ENCODE results near the gene THOC7. TPM values are rescaled to one million over a fixed set of nuclear protein-coding genes. Genes with fewer than 3 reads are reported as not detected.
A peak's percentile ranks its signal among the peaks of the same experiment; 100 is the strongest.

THOC7 gene
- total RNA-seq, 1 donor from 2014 or later = 103 TPM

DNA sequence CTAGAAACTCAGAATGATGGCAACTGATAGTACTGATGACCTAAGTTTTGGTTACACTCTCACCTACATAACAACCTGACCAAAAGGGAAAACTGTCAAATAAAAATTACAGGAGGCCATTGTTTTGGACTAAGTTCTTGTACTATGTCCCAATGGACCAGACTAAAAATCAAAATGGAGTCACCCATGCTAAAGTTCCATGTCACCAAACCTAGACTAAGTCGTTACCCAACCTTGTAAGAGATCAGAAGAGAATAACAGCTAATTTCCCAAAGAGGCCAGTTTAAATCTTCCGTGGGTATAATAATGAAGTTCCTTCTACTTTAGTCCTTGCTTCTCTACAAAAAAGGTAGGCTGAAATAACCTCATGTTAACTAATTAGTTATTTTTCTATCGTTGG lies 12.3 kb downstream of the THOC7 start:
- intact Hi-C loops (cut with micrococcal nuclease) = no loop called here
- Mint-ChIP-seq H3K4me1 (ENCODE audit: low read depth) (peaks cover 17% of the 10 kb centered on the region), H3K9me3 (no peaks in the 10 kb centered on the region), H3K27ac (no peak overlapping the region), H3K27me3 (ENCODE audit: low read depth) (no peaks in the 10 kb centered on the region), H3K36me3 (ENCODE audit: low read depth) (peaks cover 21% of the 10 kb centered on the region), H3K4me3 (ENCODE audit: low read depth) (no peak overlapping the region)
- no peak for DNase-seq (ENCODE audit: low spot score)

DNA sequence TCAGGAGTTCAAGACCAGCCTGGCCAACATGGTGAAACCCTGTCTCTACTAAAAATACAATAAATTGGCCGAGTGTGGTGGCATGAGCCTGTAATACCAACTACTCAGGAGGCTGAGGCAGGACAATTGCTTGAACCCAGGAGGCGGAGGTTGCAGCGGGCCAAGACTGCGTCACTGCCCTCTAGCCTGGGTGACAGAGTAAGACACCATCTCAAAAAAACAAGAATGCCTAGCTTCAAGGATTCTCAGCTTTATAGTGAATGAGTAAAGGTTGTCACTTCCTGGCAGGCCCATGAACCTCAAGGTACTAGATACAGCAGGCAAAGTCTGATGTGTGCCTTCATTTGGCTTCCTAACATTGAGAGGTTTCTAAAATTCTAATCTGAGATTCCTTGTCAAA lies 14.4 kb downstream of the THOC7 start:
- Mint-ChIP-seq H3K4me1 (ENCODE audit: low read depth) (peaks cover 6% of the 10 kb centered on the region), H3K4me3 (ENCODE audit: low read depth) (no peak overlapping the region), H3K36me3 (ENCODE audit: low read depth) (peaks cover 21% of the 10 kb centered on the region), H3K9me3 (no peaks in the 10 kb centered on the region), H3K27ac (no peak overlapping the region), H3K27me3 (ENCODE audit: low read depth) (no peaks in the 10 kb centered on the region)
- intact Hi-C loops (cut with micrococcal nuclease) = no loop called here
- no peak for DNase-seq (ENCODE audit: low spot score)

DNA sequence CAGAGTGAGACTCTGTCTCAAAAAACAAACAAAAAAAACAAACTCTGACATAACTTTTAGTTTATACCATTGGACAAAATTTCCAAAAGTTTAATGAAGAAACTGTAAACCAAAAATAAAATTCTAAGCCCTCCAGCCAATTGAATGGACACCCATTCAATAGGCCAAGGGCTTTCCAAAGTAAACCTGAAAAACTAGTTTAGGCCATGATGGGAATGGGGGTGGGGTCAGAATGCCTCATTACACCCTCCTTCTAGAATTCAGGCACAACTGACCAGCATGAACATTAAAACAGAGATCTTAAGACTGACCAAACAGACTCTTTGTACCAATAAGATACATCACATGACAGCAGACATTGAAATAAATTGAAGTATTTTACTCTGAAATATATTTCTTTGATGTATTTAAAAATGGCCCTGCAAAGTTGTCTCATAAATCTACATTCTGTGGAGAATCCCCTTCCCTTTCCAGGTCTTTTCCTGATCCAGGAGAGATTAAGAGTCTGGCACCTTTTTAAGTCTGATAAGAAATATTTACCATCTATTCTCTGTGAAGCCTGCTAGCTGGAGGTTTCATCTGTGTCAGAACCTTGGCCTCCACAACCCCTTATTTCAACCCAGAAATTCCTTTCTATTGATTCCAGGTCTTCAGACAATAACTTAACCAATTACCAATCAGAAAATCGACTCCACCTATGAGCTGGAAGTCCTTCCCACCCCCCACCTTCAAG lies 15.7 kb downstream of the THOC7 start:
- H3K27me3 Mint-ChIP-seq (ENCODE audit: low read depth) = no peaks in the 10 kb centered on the region
- H3K36me3 Mint-ChIP-seq (ENCODE audit: low read depth) = peaks cover 26% of the 10 kb centered on the region
- H3K27ac Mint-ChIP-seq = no peak overlapping the region
- no peak for DNase-seq (ENCODE audit: low spot score)
- H3K4me3 Mint-ChIP-seq (ENCODE audit: low read depth) = no peak overlapping the region
- H3K4me1 Mint-ChIP-seq (ENCODE audit: low read depth) = peaks cover 6% of the 10 kb centered on the region
- no peaks in the 10 kb centered on the region for H3K9me3 Mint-ChIP-seq
- intact Hi-C loops (cut with micrococcal nuclease) = no loop called here

DNA sequence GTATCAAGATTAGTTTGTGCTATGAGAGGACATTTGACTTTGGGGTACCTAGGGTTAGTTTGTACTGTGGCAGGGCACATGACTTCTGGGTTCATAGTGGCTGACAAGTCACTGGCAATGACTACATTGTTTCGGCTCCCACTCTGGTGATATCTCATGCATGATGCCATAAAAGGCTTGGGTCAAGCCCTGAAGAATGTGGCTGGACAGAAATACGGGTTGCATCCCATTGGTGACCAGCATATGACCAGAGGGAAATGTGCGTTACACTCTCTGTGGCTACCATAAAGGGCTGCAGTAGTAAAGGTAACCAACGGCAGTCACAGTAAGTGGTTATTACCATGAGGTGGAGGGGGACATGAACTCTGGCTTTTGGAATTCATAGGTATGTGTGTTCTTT lies 18.4 kb downstream of the THOC7 start:
- H3K4me1 Mint-ChIP-seq (ENCODE audit: low read depth) = peaks cover 2% of the 10 kb centered on the region
- H3K4me3 Mint-ChIP-seq (ENCODE audit: low read depth) = no peak overlapping the region
- H3K27me3 Mint-ChIP-seq (ENCODE audit: low read depth) = no peaks in the 10 kb centered on the region
- DNase-seq (ENCODE audit: low spot score) = no peak
- peaks cover 10% of the 10 kb centered on the region for H3K9me3 Mint-ChIP-seq
- intact Hi-C loops (cut with micrococcal nuclease) = no loop called here
- peaks cover 20% of the 10 kb centered on the region for H3K36me3 Mint-ChIP-seq (ENCODE audit: low read depth)
- no peak overlapping the region for H3K27ac Mint-ChIP-seq

DNA sequence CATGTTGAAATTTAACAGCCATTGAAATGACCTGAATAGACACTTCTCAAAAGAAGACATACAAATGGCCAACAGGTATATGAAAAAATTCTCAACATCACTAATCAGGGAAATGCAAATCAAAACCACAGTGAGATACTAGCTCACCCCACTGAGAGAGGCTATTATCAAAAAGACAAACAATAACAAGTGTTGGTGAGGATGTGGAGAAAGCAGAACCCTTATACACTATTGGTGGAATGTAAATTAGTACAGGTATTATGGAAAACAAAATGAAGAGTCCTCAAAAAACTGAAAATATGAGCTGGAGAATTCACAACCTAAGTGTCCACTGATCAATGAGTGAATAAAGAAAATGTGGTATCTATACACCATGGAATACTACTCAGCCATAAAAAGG lies 21.5 kb downstream of the THOC7 start:
- H3K36me3 Mint-ChIP-seq (ENCODE audit: low read depth) = peaks cover 19% of the 10 kb centered on the region
- no peak overlapping the region for H3K4me3 Mint-ChIP-seq (ENCODE audit: low read depth)
- no peak overlapping the region for H3K27ac Mint-ChIP-seq
- no peaks in the 10 kb centered on the region for H3K4me1 Mint-ChIP-seq (ENCODE audit: low read depth)
- DNase-seq (ENCODE audit: low spot score) = no peak
- no peaks in the 10 kb centered on the region for H3K27me3 Mint-ChIP-seq (ENCODE audit: low read depth)
- intact Hi-C loops (cut with micrococcal nuclease) = no loop called here
- H3K9me3 Mint-ChIP-seq = peaks cover 10% of the 10 kb centered on the region

DNA sequence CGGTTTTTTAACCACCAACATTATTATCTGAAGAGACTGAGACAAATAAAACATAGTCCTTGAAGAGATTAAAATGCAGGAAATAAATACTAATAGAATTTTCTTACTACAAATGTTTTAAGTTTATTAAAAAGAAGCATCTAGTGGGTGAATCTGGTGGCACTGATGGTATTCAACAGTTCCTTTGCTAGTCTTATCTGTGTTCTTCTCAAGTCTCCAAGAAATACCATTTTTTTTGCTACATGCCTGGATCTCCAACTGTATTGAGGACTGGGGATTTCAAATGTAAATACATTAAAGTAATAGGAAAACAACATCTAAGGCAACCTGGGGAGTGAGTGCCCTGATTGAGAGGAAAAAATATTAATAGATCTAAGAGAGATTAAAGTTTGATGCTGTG lies 21.9 kb downstream of the THOC7 start:
- no peaks in the 10 kb centered on the region for H3K4me1 Mint-ChIP-seq (ENCODE audit: low read depth)
- no peak overlapping the region for H3K27ac Mint-ChIP-seq
- peaks cover 19% of the 10 kb centered on the region for H3K36me3 Mint-ChIP-seq (ENCODE audit: low read depth)
- no peak for DNase-seq (ENCODE audit: low spot score)
- peaks cover 10% of the 10 kb centered on the region for H3K9me3 Mint-ChIP-seq
- intact Hi-C loops (cut with micrococcal nuclease) = no loop called here
- no peak overlapping the region for H3K4me3 Mint-ChIP-seq (ENCODE audit: low read depth)
- no peaks in the 10 kb centered on the region for H3K27me3 Mint-ChIP-seq (ENCODE audit: low read depth)

DNA sequence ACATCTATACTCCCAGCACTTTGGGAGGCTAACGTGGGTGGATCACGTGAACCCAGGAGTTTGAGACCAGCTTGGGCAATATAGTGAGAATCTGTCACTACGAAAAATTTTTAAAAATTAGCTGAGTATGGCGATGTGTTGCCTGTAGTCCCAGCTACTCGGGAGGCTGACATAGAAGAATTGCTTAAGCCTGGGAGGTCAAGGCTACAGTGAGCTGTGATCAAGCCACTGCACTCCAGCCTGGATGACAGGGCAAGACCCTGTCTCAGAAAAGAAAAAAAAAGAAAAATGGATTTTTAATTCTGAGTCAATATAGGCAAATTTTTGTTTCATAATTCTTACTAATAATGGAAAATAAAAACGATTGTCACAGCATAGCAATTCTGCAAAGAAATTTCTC lies 31.2 kb downstream of the THOC7 start:
- H3K9me3 Mint-ChIP-seq = no peaks in the 10 kb centered on the region
- no peak overlapping the region for H3K27ac Mint-ChIP-seq
- no peaks in the 10 kb centered on the region for H3K27me3 Mint-ChIP-seq (ENCODE audit: low read depth)
- peaks cover 40% of the 10 kb centered on the region for H3K36me3 Mint-ChIP-seq (ENCODE audit: low read depth)
- no peak overlapping the region for H3K4me3 Mint-ChIP-seq (ENCODE audit: low read depth)
- H3K4me1 Mint-ChIP-seq (ENCODE audit: low read depth) = no peaks in the 10 kb centered on the region
- DNase-seq (ENCODE audit: low spot score) = no peak
- intact Hi-C loops (cut with micrococcal nuclease) = no loop called here

DNA sequence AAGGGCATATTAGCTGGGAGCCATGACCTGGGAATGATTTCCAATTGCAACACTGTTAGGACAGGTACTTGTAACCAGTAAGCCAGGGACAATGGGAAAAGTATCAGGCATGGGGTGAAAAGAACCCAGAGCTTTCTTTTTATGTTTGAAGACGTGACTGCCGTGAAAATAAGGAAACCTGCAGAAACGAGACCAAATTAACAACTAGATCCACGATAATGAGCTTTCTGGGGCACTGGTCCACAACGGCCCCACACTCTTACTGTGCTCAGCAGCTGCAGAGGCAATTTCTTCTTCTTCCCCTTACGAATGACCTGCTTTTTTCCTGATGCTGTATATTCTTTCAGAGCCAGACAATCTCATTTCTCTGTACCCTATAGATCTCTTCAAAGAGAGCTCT lies 33.1 kb downstream of the THOC7 start:
- H3K36me3 Mint-ChIP-seq (ENCODE audit: low read depth) = peaks cover 40% of the 10 kb centered on the region
- no peaks in the 10 kb centered on the region for H3K4me1 Mint-ChIP-seq (ENCODE audit: low read depth)
- H3K4me3 Mint-ChIP-seq (ENCODE audit: low read depth) = no peak overlapping the region
- intact Hi-C loops (cut with micrococcal nuclease) = no loop called here
- H3K27me3 Mint-ChIP-seq (ENCODE audit: low read depth) = no peaks in the 10 kb centered on the region
- DNase-seq (ENCODE audit: low spot score) = no peak
- no peak overlapping the region for H3K27ac Mint-ChIP-seq
- no peaks in the 10 kb centered on the region for H3K9me3 Mint-ChIP-seq

DNA sequence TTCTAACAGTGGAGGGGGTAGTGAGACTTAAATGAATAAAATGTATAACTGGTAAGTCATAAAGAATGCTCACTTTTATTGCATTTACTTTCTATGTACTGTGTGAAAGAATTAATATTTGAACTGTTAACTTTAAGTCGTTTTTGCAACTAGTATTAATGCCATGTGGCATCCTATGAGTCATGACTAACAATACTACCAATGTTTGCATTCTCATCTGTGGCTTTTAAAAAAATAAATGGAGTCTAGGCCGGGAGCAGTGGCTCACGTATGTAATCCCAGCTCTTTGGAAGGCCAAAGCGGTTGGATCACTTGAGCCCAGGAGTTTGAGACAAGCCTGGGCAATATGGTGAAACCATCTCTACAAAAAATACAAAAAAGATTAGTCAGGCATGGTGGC lies 39.3 kb downstream of the THOC7 start:
- intact Hi-C loops (cut with micrococcal nuclease) = no loop called here
- no peak for DNase-seq (ENCODE audit: low spot score)
- H3K4me1 Mint-ChIP-seq (ENCODE audit: low read depth) = no peaks in the 10 kb centered on the region
- H3K36me3 Mint-ChIP-seq (ENCODE audit: low read depth) = peaks cover 10% of the 10 kb centered on the region
- H3K27ac Mint-ChIP-seq = no peak overlapping the region
- no peaks in the 10 kb centered on the region for H3K27me3 Mint-ChIP-seq (ENCODE audit: low read depth)
- H3K9me3 Mint-ChIP-seq = no peaks in the 10 kb centered on the region
- H3K4me3 Mint-ChIP-seq (ENCODE audit: low read depth) = no peak overlapping the region

DNA sequence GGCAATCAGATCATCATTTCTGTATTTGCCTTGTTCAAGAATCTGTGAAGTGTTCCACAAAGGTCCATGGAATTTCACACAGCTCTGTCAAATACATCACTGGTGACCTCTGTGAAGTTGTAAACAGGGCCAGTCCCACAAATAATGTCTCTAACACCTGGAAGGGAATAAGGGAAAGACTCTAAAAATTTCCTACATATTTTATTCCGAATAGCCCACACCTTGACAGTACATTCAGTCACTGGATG lies 44.5 kb downstream of the THOC7 start, which contains the start of gene C3orf49:
Gene C3orf49 (plus strand): TSS at position 149 of the 248 bp plus-strand sequence. CDS start 173 bp downstream, outside the sequence.
- intact Hi-C loops (cut with micrococcal nuclease) = loop anchor here (5.0 kb wide), 1 partner anchor 1197 kb away; no protein-coding TSS in a partner anchor
- H3K27ac Mint-ChIP-seq = no peak within 1 kb of the TSS
- no peaks in the 10 kb centered on the region for H3K27me3 Mint-ChIP-seq (ENCODE audit: low read depth)
- DNase-seq (ENCODE audit: low spot score) = no peak
- no peaks in the 10 kb centered on the region for H3K9me3 Mint-ChIP-seq
- H3K36me3 Mint-ChIP-seq (ENCODE audit: low read depth) = no peaks in the 10 kb centered on the region
- no peaks in the 10 kb centered on the region for H3K4me1 Mint-ChIP-seq (ENCODE audit: low read depth)
- no peak within 1 kb of the TSS for H3K4me3 Mint-ChIP-seq (ENCODE audit: low read depth)

DNA sequence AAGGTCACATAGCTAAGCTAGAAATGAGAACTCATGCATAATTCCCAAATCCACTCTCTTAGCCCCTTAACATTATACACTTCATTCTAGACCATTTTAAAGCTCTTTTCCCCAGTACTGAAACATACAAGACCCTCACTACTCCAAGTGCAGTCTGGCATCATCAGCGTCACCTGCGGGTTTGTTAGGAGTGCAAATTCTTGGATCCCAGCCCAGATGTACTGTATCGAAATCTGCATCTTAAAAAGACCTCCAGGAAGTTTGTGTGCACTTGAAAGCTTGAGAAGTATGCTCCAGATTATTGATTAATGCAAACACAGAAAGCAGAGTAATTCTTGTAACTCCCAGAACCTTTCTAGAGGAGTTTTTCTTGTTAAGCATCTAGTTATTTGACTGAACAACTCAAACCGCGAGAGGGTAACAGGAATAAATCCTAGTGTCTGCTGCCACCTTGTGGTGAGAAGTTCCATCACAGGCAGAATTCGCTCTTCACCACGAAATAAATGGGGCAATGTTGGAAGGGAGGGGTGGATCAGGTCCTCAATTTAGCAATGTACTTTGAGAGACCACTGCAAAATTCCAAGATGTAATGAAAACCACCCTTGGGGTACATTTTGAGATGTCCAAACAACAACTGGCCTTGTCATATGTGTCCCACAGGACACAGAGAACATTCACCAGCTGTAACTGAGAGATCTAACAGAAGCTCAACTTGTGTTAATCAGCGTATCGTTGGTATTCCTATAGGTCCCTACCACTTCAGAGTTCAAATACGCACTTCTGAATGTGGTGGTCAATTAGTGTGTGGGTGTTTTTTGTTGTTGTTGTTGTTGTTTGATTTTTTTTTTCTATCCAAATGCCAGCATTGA lies 45.1 kb downstream of the THOC7 start:
- intact Hi-C loops (cut with micrococcal nuclease) = loop anchor here (1.0 to 5.0 kb wide), 2 partner anchors 469 to 1196 kb away; no protein-coding TSS in a partner anchor
- Mint-ChIP-seq H3K4me3 (ENCODE audit: low read depth) (no peak overlapping the region), H3K27me3 (ENCODE audit: low read depth) (no peaks in the 10 kb centered on the region), H3K9me3 (no peaks in the 10 kb centered on the region), H3K27ac (no peak overlapping the region), H3K36me3 (ENCODE audit: low read depth) (no peaks in the 10 kb centered on the region), H3K4me1 (ENCODE audit: low read depth) (no peaks in the 10 kb centered on the region)
- DNase-seq (ENCODE audit: low spot score) = peak; percentile 23

DNA sequence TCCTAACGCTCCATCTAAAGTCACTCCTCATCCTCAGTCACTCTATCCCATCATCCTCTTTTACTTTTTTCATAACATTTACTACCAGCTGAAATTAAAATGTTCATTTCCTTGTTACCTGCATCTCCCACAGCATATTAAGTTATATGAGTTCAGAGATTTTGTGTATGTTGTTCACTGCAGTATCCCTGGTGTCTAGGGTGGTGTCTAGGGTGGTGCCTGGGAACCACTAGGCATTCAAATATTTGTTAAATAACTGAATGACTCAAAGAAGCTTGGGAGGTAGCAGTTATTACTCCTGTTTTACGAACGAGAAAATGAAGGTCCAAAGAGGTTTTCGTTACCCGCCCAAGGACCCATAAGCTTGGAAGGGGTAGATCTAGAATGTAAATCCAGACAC lies 46.4 kb downstream of the THOC7 start:
- Mint-ChIP-seq H3K9me3 (no peaks in the 10 kb centered on the region), H3K27me3 (ENCODE audit: low read depth) (no peaks in the 10 kb centered on the region), H3K36me3 (ENCODE audit: low read depth) (no peaks in the 10 kb centered on the region), H3K4me3 (ENCODE audit: low read depth) (no peak overlapping the region), H3K4me1 (ENCODE audit: low read depth) (no peaks in the 10 kb centered on the region), H3K27ac (no peak overlapping the region)
- no peak for DNase-seq (ENCODE audit: low spot score)
- intact Hi-C loops (cut with micrococcal nuclease) = loop anchor here (5.0 kb wide), 1 partner anchor 1195 kb away; no protein-coding TSS in a partner anchor

DNA sequence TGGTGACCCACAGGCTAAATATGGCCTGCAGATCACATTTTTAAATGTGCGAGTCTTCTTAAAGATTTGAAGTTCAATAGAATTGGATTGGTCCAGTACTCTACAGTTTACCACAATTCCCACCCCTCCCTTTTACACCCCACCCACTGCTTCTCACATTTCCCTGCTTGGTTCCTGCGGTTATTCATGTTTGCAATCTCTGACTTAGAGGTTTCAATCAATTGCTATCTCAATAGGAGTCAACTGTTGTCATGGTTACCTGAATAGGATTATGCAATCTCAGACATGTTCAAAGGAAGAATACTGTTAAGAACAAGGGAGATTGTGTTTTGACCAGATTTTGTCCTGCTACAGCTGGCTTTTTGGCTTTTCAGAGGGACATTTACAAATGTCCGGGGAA lies 49.4 kb downstream of the THOC7 start:
- intact Hi-C loops (cut with micrococcal nuclease) = no loop called here
- no peaks in the 10 kb centered on the region for H3K36me3 Mint-ChIP-seq (ENCODE audit: low read depth)
- no peaks in the 10 kb centered on the region for H3K9me3 Mint-ChIP-seq
- no peak overlapping the region for H3K27ac Mint-ChIP-seq
- H3K27me3 Mint-ChIP-seq (ENCODE audit: low read depth) = no peaks in the 10 kb centered on the region
- H3K4me1 Mint-ChIP-seq (ENCODE audit: low read depth) = no peaks in the 10 kb centered on the region
- no peak overlapping the region for H3K4me3 Mint-ChIP-seq (ENCODE audit: low read depth)
- no peak for DNase-seq (ENCODE audit: low spot score)

Data from activated T-helper 2 cell treated with anti-CD3 and anti-CD28 coated beads, Interferon-gamma antibody, Interleukin-2, Interleukin-4, amounts not matched to agents 10 μg/mL and 5 μg/mL and 100 μg/mL, durations not matched to agents 14 hours and 24 hours and 36 hours (primary cell).